ENCODE measurements around the gene EML1. TPM values are rescaled to one million over a fixed set of nuclear protein-coding genes. Genes with fewer than 3 reads are reported as not detected.

Gene EML1
- total RNA-seq, 6 experiments from 2014 or later, result 3.3 to 6.8 (median 4.5) TPM

DNA sequence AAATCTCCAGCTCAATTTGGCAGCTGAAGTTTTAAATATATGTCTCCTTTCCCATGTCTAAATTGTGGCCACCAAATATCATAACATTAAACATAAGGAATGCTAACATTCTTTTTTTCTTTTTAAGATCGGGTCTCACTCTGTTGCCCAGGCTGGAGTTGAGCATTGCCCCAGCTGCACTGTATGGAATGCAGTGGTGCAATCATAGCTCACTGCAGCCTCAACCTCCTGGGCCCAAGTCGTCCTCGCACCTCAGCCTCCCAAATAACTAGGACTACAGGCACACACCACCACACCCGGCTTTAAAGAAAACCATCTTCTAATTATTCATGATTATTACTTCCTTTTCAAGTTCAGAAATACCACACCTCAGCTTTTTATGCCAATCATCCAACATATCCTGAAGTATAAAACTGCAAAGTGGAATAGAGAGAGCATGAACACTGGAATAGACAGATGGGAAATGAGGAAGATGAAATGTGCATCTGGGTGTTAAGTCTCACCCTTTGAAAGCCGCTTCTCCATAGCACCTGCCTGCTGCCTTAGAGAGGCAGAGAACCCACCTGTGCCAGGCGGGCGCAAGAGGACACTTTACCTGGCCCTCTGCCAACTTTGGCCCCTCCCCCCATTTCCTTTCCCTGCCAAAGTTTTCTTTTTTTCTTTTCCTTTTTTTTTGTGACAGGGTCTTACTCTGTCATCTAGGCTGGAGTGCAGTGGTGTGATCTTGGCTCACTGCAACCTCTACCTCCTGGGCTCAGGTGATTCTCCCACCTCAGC, 2.8 kb upstream of the EML1 start:
- Histone ChIP-seq H3K36me3 (no peaks in the 10 kb centered on the region), H3K4me3 (no peak overlapping the region), H3K4me1 (peaks cover 0 to 20% (median 6%) of the 10 kb centered on the region in 4 donors), H3K9me3 (no peaks in the 10 kb centered on the region), H3K27me3 (no peaks in the 10 kb centered on the region), H3K27ac (no peak overlapping the region)
- ATAC-seq (no peak), DNase-seq (no peak)
- TF ChIP-seq, protein P1, sequence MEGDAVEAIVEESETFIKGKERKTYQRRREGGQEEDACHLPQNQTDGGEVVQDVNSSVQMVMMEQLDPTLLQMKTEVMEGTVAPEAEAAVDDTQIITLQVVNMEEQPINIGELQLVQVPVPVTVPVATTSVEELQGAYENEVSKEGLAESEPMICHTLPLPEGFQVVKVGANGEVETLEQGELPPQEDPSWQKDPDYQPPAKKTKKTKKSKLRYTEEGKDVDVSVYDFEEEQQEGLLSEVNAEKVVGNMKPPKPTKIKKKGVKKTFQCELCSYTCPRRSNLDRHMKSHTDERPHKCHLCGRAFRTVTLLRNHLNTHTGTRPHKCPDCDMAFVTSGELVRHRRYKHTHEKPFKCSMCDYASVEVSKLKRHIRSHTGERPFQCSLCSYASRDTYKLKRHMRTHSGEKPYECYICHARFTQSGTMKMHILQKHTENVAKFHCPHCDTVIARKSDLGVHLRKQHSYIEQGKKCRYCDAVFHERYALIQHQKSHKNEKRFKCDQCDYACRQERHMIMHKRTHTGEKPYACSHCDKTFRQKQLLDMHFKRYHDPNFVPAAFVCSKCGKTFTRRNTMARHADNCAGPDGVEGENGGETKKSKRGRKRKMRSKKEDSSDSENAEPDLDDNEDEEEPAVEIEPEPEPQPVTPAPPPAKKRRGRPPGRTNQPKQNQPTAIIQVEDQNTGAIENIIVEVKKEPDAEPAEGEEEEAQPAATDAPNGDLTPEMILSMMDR (IDR thresholded peaks at IDR 0.05), result no peak
- no peak for TF ChIP-seq POLR2A (IDR thresholded peaks at IDR 0.05)
- intact Hi-C loops (cut with DNase I), result no loop called here
- 68% methylated on average over 7 of the region's 7 CpGs for WGBS (ENCODE audit: insufficient coverage, low coverage, low lambda C conversion rate, missing lambda C conversion rate)

DNA sequence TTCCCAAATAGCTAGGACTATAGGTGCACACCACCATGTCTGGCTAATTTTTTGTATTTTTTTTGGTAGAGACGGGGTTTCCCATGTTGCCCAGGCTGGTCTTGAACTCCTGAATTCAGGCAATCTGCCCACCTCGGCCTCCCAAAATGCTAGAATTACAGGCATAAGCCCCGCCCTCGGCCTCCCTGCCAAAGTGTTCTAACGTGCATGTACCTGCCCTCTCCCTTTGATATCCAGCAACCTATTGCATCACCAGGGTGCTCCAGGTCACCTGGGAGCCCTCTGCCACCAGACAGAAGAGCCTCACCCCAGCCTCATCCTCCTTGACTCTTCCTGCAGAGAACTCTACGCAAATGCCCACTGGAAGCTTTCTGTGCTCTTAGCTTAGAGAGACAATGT, 2.2 kb upstream of the EML1 start:
- DNase-seq, result peak; percentile 48 to 90 (median 87)
- Histone ChIP-seq H3K27ac (no peak overlapping the region), H3K4me1 (peaks cover 0 to 20% (median 6%) of the 10 kb centered on the region in 4 donors), H3K9me3 (no peaks in the 10 kb centered on the region), H3K27me3 (no peaks in the 10 kb centered on the region), H3K36me3 (no peaks in the 10 kb centered on the region), H3K4me3 (no peak overlapping the region)
- intact Hi-C loops (cut with DNase I), result no loop called here
- peak; percentile 74 to 86 (median 85) for ATAC-seq
- TF ChIP-seq, protein P1 (IDR thresholded peaks at IDR 0.05), result no peak
- no peak for TF ChIP-seq POLR2A (IDR thresholded peaks at IDR 0.05)
- 14% methylated on average over 6 of the region's 6 CpGs for whole genome bisulfite sequencing (ENCODE audit: insufficient coverage, low coverage, low lambda C conversion rate, missing lambda C conversion rate)

DNA sequence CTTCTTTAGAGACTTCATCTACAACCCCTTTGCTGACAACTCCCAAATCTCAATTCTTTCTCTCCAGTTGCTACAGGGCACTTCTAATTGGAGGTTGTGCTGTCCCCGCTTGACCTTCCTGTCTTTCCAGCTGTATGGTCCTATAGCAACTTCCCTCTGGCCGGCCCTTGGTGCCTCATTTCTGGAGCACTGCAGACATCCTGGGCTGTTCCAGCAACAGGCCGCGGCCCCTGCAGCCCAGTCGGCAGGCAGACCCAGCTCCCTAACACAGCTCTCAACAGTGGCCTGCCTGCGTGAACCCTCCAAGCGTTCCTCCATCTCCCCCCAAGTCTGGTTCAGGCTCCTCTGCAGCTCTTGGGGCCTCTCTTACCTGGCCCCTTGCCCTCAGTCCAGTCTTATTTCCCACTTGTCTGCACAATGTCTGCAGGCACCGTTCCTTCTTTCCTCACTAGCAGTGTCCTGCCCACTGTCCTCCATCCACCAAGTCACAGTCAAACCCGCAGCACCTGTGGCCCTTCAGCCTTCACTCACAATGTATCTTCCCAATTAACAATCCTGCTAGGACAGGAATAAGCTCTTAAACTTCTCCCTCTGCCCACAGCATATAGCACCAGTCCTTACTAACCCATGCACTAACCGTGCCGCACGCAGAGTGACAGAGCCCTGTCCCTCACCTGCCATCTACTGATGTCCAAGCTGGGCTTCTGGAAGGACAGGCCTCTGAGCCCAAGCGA, 1.6 kb upstream of the EML1 start:
- no peak for DNase-seq
- Histone ChIP-seq H3K27ac (no peak overlapping the region), H3K36me3 (no peaks in the 10 kb centered on the region), H3K4me1 (peaks cover 0 to 20% (median 6%) of the 10 kb centered on the region in 4 donors), H3K9me3 (no peaks in the 10 kb centered on the region), H3K27me3 (no peaks in the 10 kb centered on the region), H3K4me3 (no peak overlapping the region)
- intact Hi-C loops (cut with DNase I), result no loop called here
- TF ChIP-seq, protein P1 (IDR thresholded peaks at IDR 0.05), result no peak
- no peak for TF ChIP-seq POLR2A (IDR thresholded peaks at IDR 0.05)
- peak; percentile 15 to 43 (median 25) for ATAC-seq
- 78% methylated on average over 11 of the region's 13 CpGs for WGBS (ENCODE audit: insufficient coverage, low coverage, low lambda C conversion rate, missing lambda C conversion rate)

DNA sequence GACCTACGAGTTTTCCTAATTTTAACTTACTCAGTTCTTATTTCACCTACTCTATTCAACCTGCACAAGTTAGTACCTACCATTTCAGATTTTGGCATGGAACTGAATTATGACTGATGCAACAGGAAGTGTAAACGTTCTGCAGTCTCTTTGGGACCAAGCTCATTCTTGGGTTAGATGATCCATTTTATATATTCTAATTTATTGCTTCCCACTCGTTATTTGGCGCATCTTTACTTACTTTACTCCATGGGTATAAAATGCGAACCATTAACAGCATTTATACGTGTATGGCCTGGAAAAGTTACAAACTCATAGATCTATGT, 1.0 kb upstream of the EML1 start:
- WGBS (ENCODE audit: insufficient coverage, low coverage, low lambda C conversion rate, missing lambda C conversion rate), result 80% methylated on average over 6 of the region's 6 CpGs
- intact Hi-C loops (cut with DNase I), result no loop called here

More for the DNA sequence above, 1.0 kb upstream of the EML1 start:
- H3K9me3 ChIP-seq, result no peaks in the 10 kb centered on the region
- no peaks in the 10 kb centered on the region for H3K36me3 ChIP-seq
- DNase-seq (no peak), ATAC-seq (no peak)
- peaks cover 0 to 20% (median 6%) of the 10 kb centered on the region in 4 donors for H3K4me1 ChIP-seq
- TF ChIP-seq, protein P1 (IDR thresholded peaks at IDR 0.05), result no peak
- TF ChIP-seq POLR2A (IDR thresholded peaks at IDR 0.05), result no peak
- H3K4me3 ChIP-seq, result no peak overlapping the region
- H3K27ac ChIP-seq, result no peak overlapping the region
- no peaks in the 10 kb centered on the region for H3K27me3 ChIP-seq

Measured in right lobe of liver (tissue), 6 donors.